KOPT-K1 (cell line): ENCODE results near the gene CELSR2.
A peak's percentile ranks its signal among the peaks of the same experiment; 100 is the strongest.

Source experiments
- H3K27ac ChIP-seq: fragments of 200-600 bp; sonication (generic); 2 replicates; pipeline ENCODE4 v1.5.1; 2016; ENCODE audit warnings: antibody characterized with exemption, mild to moderate bottlenecking, low read depth, low read length; ENCODE audit not compliant: poor library complexity, severe bottlenecking
- H3K36me3 ChIP-seq: fragments of 200-600 bp; sonication (generic); 2 replicates; pipeline ENCODE4 v1.5.1; 2017; ENCODE audit warnings: antibody characterized with exemption, mild to moderate bottlenecking, low read length, moderate library complexity; ENCODE audit not compliant: insufficient read depth
- H3K9me3 ChIP-seq: fragments of 200-600 bp; sonication (generic); 2 replicates; pipeline ENCODE4 v1.5.1; 2017; ENCODE audit warnings: antibody characterized with exemption, low read length, mild to moderate bottlenecking; ENCODE audit not compliant: insufficient read depth, poor library complexity, severe bottlenecking

CELSR2 gene, protein sequence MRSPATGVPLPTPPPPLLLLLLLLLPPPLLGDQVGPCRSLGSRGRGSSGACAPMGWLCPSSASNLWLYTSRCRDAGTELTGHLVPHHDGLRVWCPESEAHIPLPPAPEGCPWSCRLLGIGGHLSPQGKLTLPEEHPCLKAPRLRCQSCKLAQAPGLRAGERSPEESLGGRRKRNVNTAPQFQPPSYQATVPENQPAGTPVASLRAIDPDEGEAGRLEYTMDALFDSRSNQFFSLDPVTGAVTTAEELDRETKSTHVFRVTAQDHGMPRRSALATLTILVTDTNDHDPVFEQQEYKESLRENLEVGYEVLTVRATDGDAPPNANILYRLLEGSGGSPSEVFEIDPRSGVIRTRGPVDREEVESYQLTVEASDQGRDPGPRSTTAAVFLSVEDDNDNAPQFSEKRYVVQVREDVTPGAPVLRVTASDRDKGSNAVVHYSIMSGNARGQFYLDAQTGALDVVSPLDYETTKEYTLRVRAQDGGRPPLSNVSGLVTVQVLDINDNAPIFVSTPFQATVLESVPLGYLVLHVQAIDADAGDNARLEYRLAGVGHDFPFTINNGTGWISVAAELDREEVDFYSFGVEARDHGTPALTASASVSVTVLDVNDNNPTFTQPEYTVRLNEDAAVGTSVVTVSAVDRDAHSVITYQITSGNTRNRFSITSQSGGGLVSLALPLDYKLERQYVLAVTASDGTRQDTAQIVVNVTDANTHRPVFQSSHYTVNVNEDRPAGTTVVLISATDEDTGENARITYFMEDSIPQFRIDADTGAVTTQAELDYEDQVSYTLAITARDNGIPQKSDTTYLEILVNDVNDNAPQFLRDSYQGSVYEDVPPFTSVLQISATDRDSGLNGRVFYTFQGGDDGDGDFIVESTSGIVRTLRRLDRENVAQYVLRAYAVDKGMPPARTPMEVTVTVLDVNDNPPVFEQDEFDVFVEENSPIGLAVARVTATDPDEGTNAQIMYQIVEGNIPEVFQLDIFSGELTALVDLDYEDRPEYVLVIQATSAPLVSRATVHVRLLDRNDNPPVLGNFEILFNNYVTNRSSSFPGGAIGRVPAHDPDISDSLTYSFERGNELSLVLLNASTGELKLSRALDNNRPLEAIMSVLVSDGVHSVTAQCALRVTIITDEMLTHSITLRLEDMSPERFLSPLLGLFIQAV (N-terminal part only)

DNA sequence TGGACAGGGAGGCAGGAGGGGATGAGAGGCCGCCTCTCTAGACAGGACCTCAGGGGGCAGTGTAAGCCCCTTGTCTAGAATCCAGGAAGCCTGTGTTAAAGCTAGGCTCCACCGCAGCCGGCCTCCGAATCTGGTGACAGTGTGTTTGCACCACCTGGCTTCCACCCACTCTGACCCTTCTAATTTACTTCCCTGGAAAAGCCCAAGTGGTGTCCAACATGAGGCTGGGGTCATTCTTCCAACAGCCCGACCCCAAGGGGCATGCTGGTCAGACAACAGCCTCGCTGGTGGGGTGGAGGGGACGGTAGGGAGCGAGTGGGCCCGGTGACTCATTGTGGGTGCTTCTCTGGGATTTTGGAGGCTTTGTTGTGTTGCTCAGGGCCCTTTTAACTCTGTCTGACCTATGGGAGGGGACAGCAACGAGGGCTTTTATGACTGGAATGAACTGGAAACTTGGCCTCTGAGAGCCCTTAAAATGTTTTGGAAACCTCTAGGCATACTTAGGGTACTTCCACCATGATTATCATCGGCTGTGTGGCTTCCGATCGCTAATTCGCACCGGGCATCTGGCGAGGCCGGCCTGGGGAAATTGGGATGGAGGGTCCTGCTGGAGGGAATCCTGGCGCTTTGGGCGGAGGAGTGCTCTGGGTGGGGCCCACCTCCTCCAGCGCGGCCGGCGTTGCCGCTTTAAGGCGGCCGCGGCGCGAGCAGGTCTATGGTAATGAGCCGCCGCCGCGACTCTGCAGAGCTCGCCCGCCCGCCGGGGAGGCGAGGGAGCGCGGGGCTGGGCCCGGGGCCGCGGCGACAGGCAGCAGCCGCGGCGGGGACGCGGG is at the start of gene CELSR2:
Gene CELSR2, plus strand, starts transcription at position 743 of the 833 bp plus-strand sequence. CDS start 541 bp downstream, outside the sequence.
- no peak within 1 kb of the TSS for H3K27ac ChIP-seq
- no peaks in the 10 kb centered on the region for H3K36me3 ChIP-seq
- no peaks in the 10 kb centered on the region for H3K9me3 ChIP-seq

DNA sequence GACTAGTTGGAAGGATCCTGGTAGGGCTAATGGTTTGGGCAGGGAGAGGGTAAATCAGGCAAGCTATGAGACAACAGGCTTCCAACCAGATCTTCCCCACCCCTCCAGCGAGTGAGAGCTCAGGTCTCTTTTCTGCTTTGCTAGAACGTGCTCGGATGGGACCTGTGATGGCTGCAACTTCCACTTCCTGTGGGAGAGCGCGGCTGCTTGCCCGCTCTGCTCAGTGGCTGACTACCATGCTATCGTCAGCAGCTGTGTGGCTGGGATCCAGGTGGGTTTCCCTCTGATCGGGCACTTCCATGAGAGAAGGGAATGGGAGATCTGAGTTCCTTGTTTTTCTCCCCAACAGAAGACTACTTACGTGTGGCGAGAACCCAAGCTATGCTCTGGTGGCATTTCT is 49.6 kb upstream of the CELSR2 start:
- H3K27ac ChIP-seq, result no peak overlapping the region
- H3K9me3 ChIP-seq, result no peaks in the 10 kb centered on the region
- no peaks in the 10 kb centered on the region for H3K36me3 ChIP-seq

DNA sequence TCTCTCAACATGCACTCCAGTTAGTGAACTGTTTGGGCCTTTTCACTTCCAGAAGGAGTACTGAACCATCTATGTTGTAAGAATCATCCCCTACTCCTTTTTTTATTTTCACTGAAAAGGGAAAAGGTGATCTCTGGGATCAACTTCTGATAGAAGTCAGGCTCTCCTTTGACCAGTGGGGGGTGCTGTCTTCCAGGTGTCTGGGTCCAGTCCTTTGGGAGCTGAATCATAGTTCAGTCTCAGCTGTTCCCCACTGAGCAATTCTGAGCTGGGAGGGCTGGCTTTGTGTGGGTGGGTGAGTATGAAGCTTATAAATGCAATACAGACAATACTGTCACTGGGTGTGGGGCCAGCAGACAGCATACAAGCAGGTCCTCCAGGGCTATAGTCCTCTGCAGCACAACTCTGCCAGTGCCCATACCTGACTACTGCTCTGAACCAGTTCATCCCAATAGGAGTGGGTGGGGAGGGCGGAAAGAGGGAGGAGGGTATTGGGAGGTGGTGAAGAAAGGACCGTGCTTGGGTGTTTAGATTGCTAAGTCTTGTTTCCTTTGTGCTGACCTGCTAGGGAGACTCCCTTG is 48.1 kb upstream of the CELSR2 start:
- no peaks in the 10 kb centered on the region for H3K36me3 ChIP-seq
- no peak overlapping the region for H3K27ac ChIP-seq
- H3K9me3 ChIP-seq, result no peaks in the 10 kb centered on the region

DNA sequence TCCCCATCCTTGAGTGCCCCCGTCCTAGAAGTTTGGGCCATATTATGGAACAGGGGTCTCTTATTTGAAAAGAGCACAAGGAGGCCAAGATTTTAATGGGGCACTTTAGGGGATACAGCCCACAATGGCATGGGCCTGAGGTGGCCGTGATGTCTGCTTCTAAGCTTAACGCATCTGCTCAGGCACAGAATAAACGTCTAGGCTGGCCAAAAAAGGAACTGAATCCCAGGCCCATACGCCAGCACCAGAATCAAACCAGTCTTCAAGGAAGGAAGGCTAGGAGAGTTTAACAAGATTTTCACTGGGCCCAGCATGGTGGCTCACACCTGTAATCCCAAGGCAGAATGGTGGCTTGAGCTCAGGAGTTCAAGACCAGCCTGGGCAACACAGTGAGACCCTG is 44.9 kb upstream of the CELSR2 start:
- H3K9me3 ChIP-seq, result no peaks in the 10 kb centered on the region
- no peaks in the 10 kb centered on the region for H3K36me3 ChIP-seq
- no peak overlapping the region for H3K27ac ChIP-seq

DNA sequence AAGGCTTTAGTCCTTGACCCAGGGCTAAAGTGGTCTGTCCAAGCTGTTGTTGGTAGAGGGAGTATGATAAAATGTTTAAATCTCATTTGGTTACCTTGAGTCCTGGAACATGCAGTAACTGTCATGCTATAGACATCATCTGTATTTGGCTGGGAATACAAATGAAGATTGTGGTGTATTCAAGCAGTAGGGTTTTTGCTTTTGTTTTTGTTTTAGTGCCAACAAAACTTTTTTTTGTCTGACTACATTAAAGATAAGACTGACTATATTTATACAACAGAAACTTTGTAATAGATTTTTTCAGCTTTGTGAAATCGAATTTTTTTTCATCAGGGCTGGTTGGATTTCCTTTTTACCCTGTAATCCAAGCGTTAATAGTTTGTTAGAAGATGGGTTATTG is 43.0 kb upstream of the CELSR2 start:
- Histone ChIP-seq H3K9me3 (no peaks in the 10 kb centered on the region), H3K36me3 (no peaks in the 10 kb centered on the region), H3K27ac (no peak overlapping the region)

DNA sequence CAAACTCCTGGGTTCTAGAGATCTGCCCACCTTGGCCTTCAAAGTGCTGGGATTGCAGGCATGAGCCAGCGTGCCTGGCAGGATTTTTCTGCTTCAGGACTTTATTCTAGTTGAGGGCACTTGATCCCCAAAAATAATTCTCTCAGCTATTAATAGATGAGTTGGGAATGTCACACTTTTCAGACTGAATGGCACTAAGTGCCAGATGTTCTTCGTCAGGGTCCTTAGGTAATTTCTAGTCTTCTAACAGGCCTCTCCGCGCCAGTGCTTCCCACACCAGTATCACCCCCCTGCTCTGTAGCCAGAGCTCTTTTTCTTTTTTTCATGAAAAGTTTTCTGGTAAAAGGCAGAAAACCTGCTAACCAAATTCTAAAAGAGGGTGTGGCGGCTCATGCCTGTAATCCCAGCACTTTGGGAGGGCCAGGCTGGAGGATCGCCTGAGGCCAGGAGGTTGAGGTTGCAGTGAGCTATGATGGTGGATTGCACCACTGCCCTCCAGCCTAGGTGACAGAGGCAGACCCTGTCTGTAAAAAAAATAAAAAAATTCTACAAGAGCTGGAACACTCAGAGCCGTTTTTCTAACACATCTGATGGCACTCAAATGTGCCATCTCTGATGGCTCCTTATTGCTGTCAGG is 41.8 kb upstream of the CELSR2 start:
- H3K36me3 ChIP-seq, result no peaks in the 10 kb centered on the region

DNA sequence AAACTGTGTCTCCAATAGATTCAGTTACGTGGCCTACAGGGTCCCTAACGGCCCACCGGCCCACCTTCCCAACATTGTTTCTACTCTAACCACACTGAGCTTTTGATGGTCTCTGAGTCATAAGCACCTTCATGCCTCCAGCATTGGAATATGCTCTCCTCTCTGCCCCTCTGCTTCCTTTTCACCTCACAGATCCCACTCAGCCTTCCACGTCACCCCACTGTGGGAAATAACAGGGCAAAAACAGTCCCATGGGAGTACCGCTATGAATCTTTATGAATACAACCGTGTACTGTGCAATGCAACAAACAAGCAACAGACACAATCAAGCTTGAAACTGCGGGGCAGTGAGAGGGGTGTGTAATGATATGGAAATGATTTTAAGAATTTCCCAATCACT is 40.9 kb upstream of the CELSR2 start:
- H3K27ac ChIP-seq, result no peak overlapping the region
- no peaks in the 10 kb centered on the region for H3K36me3 ChIP-seq
- no peaks in the 10 kb centered on the region for H3K9me3 ChIP-seq

More for the DNA sequence above, 41.8 kb upstream of the CELSR2 start:
- Histone ChIP-seq H3K27ac (no peak overlapping the region), H3K9me3 (no peaks in the 10 kb centered on the region)

DNA sequence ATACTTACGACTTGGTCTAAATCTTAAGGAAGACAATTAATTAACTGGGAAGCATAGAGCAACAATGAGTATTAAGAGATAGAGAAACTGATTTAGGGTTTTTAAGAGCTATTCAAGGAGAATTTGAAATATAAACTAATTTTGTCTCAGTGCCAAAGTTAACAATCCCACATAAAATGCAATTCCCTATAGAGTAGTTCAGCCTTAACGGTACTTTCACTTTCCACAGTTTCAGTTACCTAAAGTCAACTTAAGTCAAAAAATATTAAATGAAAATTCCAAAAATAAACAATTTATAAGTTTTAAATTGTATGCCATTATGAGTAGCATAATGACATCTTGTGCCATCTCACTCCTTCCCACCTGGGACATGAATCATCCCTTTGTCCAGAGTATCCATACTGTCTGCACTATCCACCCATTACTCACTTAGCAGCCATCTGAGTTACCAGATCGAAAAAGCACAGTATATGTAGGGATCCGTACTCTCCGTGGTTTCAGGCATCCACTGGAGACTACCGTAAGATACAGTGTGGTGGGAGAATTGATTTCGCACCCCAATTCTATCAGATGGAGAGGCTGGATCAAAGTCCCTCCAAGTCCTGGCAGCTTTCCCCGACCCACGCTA is 40.4 kb upstream of the CELSR2 start:
- no peaks in the 10 kb centered on the region for H3K9me3 ChIP-seq
- H3K36me3 ChIP-seq, result no peaks in the 10 kb centered on the region
- no peak overlapping the region for H3K27ac ChIP-seq

DNA sequence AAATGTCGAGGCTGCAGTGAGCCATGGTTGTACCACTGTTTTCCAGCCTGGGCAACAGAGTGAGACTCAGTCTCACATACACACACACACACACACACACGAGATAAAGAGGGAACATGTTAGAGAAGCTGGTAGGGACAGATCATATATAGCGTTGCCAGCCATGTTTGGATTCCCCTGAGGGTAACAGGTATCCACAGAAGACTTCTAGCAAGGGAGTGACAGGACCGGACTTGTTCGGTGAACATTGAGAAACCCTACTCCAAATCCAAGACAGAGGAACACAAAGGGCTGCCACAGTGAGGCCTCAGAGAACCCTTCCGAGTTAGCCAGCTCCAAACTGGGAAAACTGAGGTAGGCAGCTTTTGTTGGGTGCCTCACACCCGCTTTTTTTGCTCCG is 39.3 kb upstream of the CELSR2 start:
- Histone ChIP-seq H3K27ac (no peak overlapping the region), H3K36me3 (no peaks in the 10 kb centered on the region), H3K9me3 (no peaks in the 10 kb centered on the region)

DNA sequence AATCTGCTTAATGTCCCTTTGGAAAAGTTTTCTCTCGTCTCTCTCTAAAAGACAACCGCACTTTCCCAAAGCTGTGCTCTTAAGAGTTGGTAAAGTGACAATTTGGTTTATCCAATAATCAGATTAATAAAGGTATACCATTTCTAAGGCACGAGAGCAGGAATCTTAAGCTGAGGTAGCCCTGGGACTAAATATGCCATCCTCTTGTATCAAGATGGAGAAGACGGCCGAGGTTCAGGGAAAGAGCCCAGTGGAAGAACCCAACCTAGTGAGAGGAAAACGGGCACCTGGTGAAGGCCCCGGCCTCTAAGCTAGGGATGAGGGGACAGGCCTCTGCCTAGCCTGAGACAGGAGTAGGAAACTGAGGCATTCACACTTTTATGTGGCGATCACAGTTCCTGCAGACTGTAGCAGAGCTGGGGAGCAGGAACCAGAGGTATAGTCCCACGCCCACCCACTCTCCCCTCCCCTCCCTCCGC is 36.0 kb upstream of the CELSR2 start:
- Histone ChIP-seq H3K9me3 (no peaks in the 10 kb centered on the region), H3K36me3 (peaks cover 19% of the 10 kb centered on the region), H3K27ac (peak overlapping the region; percentile 75)

DNA sequence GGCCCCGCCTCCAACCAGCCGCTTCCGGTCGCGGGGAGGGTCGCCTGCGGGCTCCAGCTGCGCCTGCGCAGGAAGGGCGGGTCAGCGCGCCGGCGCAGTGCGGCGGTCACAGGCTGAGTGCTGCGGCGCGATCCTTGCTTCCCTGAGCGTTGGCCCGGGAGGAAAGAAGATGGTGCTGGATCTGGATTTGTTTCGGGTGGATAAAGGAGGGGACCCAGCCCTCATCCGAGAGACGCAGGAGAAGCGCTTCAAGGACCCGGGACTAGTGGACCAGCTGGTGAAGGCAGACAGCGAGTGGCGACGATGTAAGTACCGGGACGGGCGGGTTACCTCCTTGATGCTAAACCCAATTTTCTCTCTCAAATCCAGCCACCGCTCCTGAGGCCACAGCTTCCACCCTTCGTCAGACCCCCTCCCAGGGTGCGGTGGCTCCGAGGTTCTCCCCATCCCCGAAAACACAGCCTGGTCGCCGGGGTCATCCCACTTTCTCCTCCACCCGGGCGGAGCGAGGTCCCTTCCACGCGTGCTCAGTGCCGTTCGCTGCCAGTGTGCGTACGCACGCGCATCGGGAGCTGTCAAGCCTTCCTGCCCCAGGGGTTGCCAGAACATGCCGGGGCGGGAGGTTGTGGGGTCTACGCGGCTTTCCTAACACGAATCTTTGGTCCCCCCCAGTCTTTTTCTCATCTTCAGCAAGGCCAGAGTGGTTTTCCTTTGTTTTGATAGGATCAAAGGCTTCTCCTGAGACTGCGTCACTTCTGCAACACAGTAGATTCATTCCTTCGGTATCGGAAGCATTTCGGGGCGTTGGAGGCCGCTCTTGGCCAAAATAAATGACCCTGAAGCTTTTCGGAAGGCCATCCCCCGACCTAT is 35.3 kb upstream of the CELSR2 start, which contains the start of gene SARS1:
Gene SARS1, plus strand, starts transcription at position 95 of the 870 bp plus-strand sequence. Its CDS starts 75 bp downstream, at position 170.
- H3K36me3 ChIP-seq, result peaks cover 23% of the 10 kb centered on the region
- H3K27ac ChIP-seq, result peak within 1 kb of the TSS; percentile 75
- H3K9me3 ChIP-seq, result no peaks in the 10 kb centered on the region

DNA sequence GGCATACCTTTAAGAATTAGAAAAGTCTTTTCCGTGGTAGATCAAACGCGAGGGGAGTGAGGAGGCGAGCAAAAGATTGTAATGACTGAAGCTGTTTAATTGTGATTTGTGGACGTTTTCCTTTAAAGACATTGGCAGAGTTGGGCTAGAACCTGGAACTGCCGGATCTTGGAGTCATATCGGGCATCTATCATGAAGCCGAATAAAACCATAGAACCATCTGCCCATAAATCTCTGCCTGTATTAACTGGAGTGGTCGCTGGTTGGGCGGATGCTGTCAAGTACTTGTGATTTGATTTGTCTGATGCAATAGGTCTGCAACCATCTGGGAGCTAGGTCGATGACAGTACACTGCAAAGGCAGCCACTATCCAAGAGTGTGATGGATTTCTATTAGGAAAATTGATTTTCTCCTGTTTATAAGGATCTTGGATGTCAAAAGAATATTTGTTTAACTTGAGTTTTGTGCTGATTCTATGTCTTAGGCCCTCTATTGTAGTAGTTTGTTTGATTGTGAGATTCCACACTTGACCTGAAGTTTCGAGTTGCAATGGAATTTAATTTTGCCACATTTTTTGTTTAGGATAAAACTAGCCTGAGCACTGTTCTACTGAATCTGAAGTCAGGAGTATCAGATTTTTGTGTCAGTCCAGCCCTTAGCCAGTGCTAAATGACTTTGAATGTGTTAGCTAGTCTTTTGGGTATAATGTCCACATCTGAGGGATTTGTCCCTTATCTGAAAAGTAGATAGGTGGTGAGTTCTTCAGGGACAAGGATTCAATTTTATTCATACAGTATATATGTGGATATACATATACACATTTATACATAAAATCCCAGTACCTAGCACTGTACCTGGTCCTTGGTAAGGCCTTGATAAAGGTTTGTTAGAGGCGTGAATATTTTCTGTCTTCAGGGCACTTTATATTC is 34.4 kb upstream of the CELSR2 start:
- H3K9me3 ChIP-seq, result no peaks in the 10 kb centered on the region
- H3K27ac ChIP-seq, result peak overlapping the region; percentile 75
- peaks cover 28% of the 10 kb centered on the region for H3K36me3 ChIP-seq
